Upper lobe of left lung (tissue), 4 donors: ENCODE measurements around the gene EPHA2.

ENCODE experiments used
- CTCF ChIP-seq, 6 experiments: fragments of 450-650 bp in 4 of 6; fragments of 200-600 bp in 2 of 6; sonication (generic) in 2 of 6; IDR thresholded peaks; one replicate each; pipeline ENCODE4 v1.5.1; 2016 to 2019; ENCODE audit warnings: antibody characterized with exemption in 6 of 6
- POLR2A ChIP-seq, 4 donors: fragments of 450-650 bp; IDR thresholded peaks; one replicate each; pipeline ENCODE4 v1.5.1; 2016 to 2017; ENCODE audit warnings: antibody characterized with exemption in 4 of 4, mild to moderate bottlenecking in 2 of 4

- TF ChIP-seq CTCF (IDR thresholded peaks at IDR 0.05) (no peak), POLR2A (IDR thresholded peaks at IDR 0.05) (no peak)
Observed at GRCh38 chr1:16174886-16175598, 19.2 kb upstream of the EPHA2 start.
